Peyer's patch (tissue), 4 donors: ENCODE data around the gene TSPAN7. TPM values are rescaled to one million over a fixed set of nuclear protein-coding genes. Genes with fewer than 3 reads are reported as not detected.

Experiments used
- DNase-seq, 3 donors: peaks; one replicate each; pipeline ENCODE4 v3.0.0-alpha.2; 2017 to 2019
- H3K27ac ChIP-seq, 4 donors: fragments of 200-600 bp; sonication (generic); one replicate each; pipeline ENCODE4 v1.5.1; 2016 to 2019
- H3K27me3 ChIP-seq, 2 donors: fragments of 200-600 bp; sonication (generic); one replicate each; pipeline ENCODE4 v1.5.1; 2019
- H3K36me3 ChIP-seq, 3 donors: fragments of 200-600 bp; sonication (generic); one replicate each; pipeline ENCODE4 v1.5.1; 2016 to 2019
- H3K4me1 ChIP-seq, 4 donors: fragments of 200-600 bp; sonication (generic); one replicate each; pipeline ENCODE4 v1.5.1; 2016 to 2019
- H3K4me3 ChIP-seq, 4 donors: fragments of 200-600 bp; sonication (generic); 1 replicate in 3 of 4; 2 replicates in 1 of 4; pipeline ENCODE4 v1.5.1; 2016 to 2019; ENCODE audit warnings: mild to moderate bottlenecking in 1 of 4
- H3K9me3 ChIP-seq, 4 donors: fragments of 200-600 bp; sonication (generic); one replicate each; pipeline ENCODE4 v1.5.1; 2016 to 2019; ENCODE audit warnings: mild to moderate bottlenecking in 1 of 4
- POLR2A ChIP-seq, 2 donors: fragments of 450-650 bp; IDR thresholded peaks; one replicate each; pipeline ENCODE4 v1.5.1; 2017; ENCODE audit warnings: antibody characterized with exemption in 2 of 2, mild to moderate bottlenecking in 2 of 2, moderate library complexity in 2 of 2
- total RNA-seq, 4 donors: library from RNA; depleted of rRNA; stranded (reverse); fragments of >200 nt; gene quantifications; one replicate each; pipeline ENCODE4 v1.1.0, GENCODE V29; 2016
- TF ChIP-seq, protein P1 (sequence below), 6 experiments: fragments of 450-650 bp in 4 of 6; fragments of 200-600 bp in 2 of 6; sonication (generic) in 1 of 6; IDR thresholded peaks; one replicate each; pipeline ENCODE4 v1.5.1; 2017 to 2019; ENCODE audit warnings: antibody characterized with exemption in 6 of 6, mild to moderate bottlenecking in 3 of 6, moderate library complexity in 1 of 6

Gene TSPAN7
- total RNA-seq, 4 donors from 2014 or later = 13.2 to 74.8 (median 44.1) TPM

DNA sequence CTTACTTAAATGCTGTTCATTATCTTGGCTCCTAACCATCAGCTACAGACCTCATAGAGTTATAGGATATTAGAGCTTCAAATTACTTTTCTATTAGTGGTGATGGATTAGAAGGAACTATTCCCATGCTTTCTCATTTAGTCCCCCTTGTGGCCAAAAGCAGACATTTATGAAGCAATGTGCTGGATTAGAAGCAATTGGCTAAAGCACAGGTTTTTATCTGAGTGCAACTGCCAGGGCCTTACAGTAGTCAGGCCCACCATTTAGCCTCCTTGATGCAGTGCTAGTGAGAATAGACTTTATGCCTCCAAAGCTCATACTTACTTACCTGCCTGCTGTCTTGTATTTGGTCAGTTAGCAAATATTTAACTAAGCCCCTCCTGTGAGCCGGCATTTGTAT is 93.0 kb downstream of the TSPAN7 start:
- TF ChIP-seq, protein P1, sequence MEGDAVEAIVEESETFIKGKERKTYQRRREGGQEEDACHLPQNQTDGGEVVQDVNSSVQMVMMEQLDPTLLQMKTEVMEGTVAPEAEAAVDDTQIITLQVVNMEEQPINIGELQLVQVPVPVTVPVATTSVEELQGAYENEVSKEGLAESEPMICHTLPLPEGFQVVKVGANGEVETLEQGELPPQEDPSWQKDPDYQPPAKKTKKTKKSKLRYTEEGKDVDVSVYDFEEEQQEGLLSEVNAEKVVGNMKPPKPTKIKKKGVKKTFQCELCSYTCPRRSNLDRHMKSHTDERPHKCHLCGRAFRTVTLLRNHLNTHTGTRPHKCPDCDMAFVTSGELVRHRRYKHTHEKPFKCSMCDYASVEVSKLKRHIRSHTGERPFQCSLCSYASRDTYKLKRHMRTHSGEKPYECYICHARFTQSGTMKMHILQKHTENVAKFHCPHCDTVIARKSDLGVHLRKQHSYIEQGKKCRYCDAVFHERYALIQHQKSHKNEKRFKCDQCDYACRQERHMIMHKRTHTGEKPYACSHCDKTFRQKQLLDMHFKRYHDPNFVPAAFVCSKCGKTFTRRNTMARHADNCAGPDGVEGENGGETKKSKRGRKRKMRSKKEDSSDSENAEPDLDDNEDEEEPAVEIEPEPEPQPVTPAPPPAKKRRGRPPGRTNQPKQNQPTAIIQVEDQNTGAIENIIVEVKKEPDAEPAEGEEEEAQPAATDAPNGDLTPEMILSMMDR (IDR thresholded peaks at IDR 0.05) = peak in 5 of 6 experiments; percentile 8 to 56 (median 45)
- TF ChIP-seq POLR2A (IDR thresholded peaks at IDR 0.05) = no peak
- no peak overlapping the region for H3K27ac ChIP-seq
- H3K36me3 ChIP-seq = no peaks in the 10 kb centered on the region
- H3K4me1 ChIP-seq = no peaks in the 10 kb centered on the region
- H3K9me3 ChIP-seq = no peaks in the 10 kb centered on the region
- DNase-seq = no peak
- no peak overlapping the region for H3K4me3 ChIP-seq
- no peaks in the 10 kb centered on the region for H3K27me3 ChIP-seq

DNA sequence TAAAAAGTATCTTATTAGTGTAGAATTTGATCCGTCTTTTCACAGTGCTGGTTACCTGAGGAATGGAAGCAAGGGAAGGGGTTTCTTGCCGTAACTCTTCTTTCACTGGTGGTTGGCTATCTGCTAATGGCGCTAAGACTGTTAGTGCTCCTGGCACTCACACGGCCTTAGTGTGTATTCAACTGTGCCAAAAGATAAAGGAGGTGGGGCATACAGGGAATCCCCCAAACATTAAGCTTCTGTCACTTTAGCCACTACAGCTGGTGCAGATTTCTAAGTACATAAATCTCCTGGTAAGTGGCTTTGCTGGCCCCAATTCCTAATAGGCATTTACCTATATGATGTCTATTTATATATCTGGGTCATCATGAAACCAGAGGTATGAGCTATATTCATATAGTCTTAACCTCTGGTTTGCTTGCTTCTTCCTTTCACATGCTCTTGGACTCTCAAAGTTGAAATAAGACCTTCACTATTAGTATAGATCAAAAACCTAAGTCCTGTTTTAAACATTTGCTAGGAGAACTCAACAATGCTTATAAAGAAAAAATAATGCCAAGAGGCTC is 95.1 kb downstream of the TSPAN7 start:
- H3K27me3 ChIP-seq = no peaks in the 10 kb centered on the region
- DNase-seq = no peak
- no peak overlapping the region for H3K27ac ChIP-seq
- H3K4me3 ChIP-seq = no peak overlapping the region
- H3K9me3 ChIP-seq = no peaks in the 10 kb centered on the region
- no peaks in the 10 kb centered on the region for H3K4me1 ChIP-seq
- no peak for TF ChIP-seq POLR2A (IDR thresholded peaks at IDR 0.05)
- TF ChIP-seq, protein P1 (IDR thresholded peaks at IDR 0.05) = no peak
- no peaks in the 10 kb centered on the region for H3K36me3 ChIP-seq

DNA sequence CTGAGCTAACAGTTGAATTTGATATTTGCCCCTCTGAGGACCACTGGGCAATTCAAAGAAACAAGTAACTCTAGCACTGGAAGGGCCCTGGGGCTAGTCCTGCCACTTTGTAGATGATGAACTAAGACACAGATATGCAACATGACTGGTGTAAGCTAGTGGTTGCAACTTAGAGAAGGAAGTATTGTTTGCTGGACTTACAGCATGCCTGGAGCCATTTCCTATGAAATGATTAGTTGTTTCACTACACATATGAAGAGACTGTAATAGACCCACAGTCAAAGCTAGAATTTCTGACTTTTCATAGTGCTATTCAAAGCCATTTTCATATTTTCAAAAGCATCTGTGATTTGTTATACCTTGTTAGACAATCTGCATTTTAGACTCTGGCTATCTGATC is 96.2 kb downstream of the TSPAN7 start:
- Histone ChIP-seq H3K27ac (no peak overlapping the region), H3K9me3 (no peaks in the 10 kb centered on the region), H3K36me3 (no peaks in the 10 kb centered on the region), H3K4me3 (no peak overlapping the region), H3K4me1 (no peaks in the 10 kb centered on the region), H3K27me3 (no peaks in the 10 kb centered on the region)
- no peak for DNase-seq
- TF ChIP-seq, protein P1 (IDR thresholded peaks at IDR 0.05) = no peak
- TF ChIP-seq POLR2A (IDR thresholded peaks at IDR 0.05) = no peak

DNA sequence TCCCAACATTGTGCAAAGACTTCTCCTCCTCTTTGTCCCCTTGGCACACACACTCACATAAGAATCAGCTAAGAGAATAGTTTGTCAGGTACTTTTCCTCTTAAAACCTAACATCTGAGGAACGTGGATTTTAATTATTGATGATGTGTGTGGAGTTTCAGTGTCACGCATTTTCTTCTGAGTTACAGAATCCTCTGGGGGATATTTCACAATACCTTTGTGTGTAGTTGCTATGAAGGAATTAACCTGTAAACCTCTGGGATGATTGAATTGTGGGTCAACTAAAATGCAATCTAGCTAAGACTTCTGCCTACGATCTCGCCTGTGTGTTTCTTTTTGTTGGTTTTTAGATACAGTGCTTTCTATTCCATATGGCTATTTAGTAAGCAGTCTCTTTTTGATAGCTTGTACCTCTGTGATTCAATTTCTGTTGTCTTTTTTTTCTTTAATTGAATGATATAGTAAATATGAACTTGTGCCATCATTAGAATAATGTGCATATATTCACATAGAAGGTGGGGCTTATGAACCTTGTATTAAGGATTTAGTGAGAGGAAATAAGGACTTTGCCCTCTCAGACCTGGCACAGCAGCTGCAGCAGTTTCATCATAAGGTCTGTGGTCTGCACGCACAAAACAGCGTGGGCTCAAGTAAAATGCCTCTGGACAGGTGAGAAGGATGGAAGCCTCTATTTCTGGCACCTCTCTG is 99.2 kb downstream of the TSPAN7 start:
- no peak for TF ChIP-seq POLR2A (IDR thresholded peaks at IDR 0.05)
- TF ChIP-seq, protein P1 (IDR thresholded peaks at IDR 0.05) = no peak
- Histone ChIP-seq H3K27ac (no peak overlapping the region), H3K27me3 (no peaks in the 10 kb centered on the region), H3K4me3 (no peak overlapping the region), H3K9me3 (no peaks in the 10 kb centered on the region), H3K36me3 (no peaks in the 10 kb centered on the region), H3K4me1 (no peaks in the 10 kb centered on the region)
- no peak for DNase-seq

DNA sequence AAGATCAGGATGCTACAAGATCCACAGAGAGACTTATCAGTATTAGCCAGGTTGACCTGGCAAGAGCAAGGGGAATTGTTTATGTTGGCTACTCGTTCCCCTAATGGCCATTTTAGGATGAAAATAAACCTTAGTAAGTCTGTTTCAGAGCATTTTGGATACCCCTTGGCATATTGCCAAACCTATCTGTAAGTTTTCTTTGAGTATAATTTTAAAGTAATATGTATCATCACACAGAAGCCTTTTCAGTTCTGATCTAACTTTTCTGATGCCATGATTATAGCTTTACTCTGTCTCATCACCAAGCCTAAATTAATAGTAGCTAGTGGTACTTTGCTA is 99.7 kb downstream of the TSPAN7 start:
- Histone ChIP-seq H3K36me3 (no peaks in the 10 kb centered on the region), H3K4me1 (no peaks in the 10 kb centered on the region), H3K27ac (no peak overlapping the region), H3K27me3 (no peaks in the 10 kb centered on the region), H3K9me3 (no peaks in the 10 kb centered on the region), H3K4me3 (no peak overlapping the region)
- TF ChIP-seq, protein P1 (IDR thresholded peaks at IDR 0.05) = no peak
- no peak for TF ChIP-seq POLR2A (IDR thresholded peaks at IDR 0.05)
- no peak for DNase-seq
